Activated naive CD4-positive, alpha-beta T cell treated with anti-CD3 and anti-CD28 coated beads, Interleukin-2, amount 50 U/mL, for 16 hours (primary cell): ENCODE results near the gene JADE2.
"Not testable (repeated sequence)": the region's sequence is repeated elsewhere in the genome, so short reads cannot be mapped to it uniquely, and the experiment has no call there.

Source experiments
- DNase-seq: peaks from one replicate; pipeline ENCODE4 v3.0.0-alpha.2; 2020

The JADE2 gene

GRCh38 chr5:134524826-134525682 lies at the start of gene JADE2:
TSS of gene JADE2 (plus strand) at chr5:134525670. CDS start at chr5:134535858, 10,188 bp downstream.
- peak; percentile 74 for DNase-seq

GRCh38 chr5:134477462-134478245 lies 47.8 kb upstream of the JADE2 start:
- DNase-seq: no peak

DNA sequence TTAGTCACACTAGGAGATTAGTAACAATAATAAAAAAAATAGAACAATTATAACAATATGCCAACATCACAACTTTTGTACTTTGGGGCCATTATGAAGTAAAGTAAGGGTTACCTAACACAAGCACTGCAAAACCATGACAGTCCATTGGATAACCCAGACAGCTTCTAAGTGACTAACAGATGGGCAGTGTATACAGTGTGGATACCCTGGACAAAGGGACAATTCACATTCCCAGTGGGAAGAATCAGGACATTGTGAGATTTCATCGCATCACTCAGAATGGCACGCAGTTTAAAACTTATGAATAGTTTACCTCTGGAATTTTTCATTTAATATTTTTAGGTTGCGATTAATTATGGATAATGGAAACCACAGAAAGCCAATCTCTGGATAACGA lies 45.6 kb upstream of the JADE2 start:
- DNase-seq: no peak

DNA sequence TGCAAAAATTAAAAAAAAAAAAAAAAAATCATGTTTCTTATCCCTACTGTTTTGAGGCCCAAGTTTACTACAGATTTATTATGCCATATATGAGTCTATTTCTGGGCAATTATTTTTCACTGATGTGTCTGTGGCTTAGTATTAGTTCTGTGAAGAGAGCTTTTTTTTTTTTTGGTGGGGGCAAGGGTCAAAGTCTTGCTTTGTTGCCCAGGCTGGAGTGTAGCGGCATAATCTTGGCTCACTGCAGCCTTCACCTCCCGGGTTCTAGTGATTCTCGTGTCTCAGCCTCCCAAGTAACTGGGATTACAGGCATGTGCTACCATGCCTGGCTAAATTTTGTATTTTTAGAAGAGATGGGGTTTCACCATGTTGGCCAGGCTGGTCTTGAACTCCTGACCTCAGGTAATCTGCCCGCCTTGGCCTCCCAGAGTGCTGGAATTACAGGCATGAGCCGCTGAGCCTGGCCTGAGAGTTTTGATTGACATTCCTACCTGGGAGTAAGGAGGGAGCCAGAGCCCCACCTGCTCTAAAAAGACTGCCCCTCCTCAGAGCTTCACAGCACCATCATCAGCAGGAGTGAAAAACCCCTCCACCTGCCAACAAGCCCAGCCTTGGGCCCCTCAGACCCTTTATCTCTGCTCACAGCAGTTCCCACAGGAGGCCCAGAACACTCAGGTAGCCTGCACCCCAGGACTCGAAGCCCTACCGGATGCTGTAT lies 36.1 kb upstream of the JADE2 start:
- no peak for DNase-seq

DNA sequence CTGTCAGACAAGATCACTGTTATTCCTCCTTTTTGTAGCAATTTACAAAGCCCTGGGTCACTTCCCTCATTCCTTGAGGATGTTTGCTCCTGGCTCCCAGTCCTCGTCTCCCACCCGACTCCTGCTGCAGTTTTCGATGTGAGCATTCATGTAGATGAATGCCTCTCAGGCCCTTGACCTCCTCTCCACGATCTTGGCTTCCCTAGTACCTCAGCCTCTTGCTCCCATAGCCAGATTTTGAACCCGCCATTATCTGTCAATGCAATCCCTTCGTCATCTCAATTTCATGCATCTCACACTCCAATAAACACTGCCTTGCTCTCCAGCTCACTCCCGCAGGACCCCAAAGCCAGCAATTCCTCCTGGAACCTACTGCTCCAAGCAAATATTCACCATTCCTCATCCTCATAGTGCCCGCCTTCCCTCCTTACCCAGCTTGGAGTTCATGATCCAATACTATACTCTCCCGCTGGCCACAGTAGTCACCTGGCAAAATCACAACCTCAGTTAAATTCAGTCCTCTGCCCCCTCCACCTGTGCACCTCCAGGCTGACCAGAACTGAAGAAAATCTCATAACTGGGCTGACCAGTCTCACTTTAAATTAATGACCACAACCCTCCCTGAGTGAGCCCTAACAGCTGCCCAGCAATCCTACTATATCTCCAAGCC lies 35.1 kb upstream of the JADE2 start:
- no peak for DNase-seq

GRCh38 chr5:134490925-134491271 lies 34.6 kb upstream of the JADE2 start:
- DNase-seq: no peak

DNA sequence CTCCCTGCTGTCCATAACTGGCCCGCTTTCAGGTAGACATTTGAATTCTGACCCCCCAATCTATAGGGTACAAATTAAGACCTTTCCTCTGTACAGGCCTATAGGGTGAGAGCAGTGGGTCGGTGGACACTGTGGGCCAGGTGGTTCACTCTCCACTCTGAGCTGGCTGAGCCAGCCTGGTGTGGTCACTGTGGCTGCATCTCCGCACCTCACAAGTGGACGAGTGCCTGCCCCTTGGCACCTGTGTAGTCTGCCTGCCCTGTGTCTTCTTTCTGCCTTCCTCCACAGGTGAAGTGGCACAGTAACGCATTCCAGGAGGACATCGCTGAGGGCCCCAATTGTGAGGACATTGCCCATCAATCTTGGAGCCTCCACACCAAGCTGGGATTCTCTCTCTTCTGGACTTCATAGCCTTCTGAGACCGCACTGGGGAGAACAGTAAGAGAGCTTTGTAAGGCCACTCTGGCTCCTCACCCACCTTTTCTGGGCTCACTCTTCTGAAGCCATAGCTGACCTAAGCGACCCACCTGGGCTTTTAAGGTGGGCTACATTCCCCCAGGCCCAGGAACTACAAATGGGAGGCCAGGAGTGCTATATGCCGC lies 33.5 kb upstream of the JADE2 start:
- no peak for DNase-seq

GRCh38 chr5:134492568-134492967 lies 32.9 kb upstream of the JADE2 start:
- DNase-seq: no peak

- DNase-seq: no peak
Observed at GRCh38 chr5:134493461-134494055, 31.9 kb upstream of the JADE2 start.

- no peak for DNase-seq
Observed at GRCh38 chr5:134494780-134495179, 30.7 kb upstream of the JADE2 start.

GRCh38 chr5:134499905-134500304 lies 25.6 kb upstream of the JADE2 start:
- not testable (repeated sequence) for DNase-seq

- DNase-seq: no peak
Observed at GRCh38 chr5:134500699-134501430, 24.6 kb upstream of the JADE2 start.

- no peak for DNase-seq
Observed at GRCh38 chr5:134502259-134502658, 23.2 kb upstream of the JADE2 start.

- DNase-seq: peak; percentile 38
Observed at GRCh38 chr5:134503088-134503936, 22.2 kb upstream of the JADE2 start.

GRCh38 chr5:134503937-134504437 lies 21.5 kb upstream of the JADE2 start:
- DNase-seq: no peak

DNA sequence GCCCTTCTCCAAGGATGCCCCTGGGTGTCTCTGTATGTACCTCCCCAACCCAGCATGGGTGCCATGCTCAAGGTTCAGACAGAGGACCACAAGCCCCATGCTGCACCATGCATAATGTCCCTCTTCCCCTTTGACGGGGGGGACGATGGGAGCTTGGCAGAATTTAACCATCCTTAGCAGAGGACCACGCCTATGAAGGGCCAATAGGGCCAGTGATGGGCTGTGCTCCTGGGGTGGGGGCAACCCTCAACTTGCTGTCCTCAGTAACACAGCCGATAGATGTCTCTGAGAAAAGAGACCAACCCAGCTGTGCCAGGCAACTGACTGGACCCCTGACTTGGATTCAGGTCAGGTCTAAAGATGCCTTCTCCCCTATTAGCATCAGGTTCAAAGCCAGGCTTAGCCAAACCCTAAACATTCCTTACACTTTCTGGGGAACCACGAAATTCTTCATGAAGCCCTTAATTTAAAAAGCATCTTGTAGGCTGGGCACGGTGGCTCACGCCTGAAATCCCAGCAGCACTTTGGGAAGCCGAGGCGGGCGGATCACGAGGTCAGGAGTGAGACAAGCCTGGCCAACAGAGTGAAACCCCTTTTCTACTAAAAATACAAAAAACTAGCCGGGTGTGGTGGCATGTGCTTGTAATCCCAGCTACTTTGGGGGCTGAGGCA lies 20.7 kb upstream of the JADE2 start:
- no peak for DNase-seq

- no peak for DNase-seq
Observed at GRCh38 chr5:134506054-134507039, 19.1 kb upstream of the JADE2 start.

DNA sequence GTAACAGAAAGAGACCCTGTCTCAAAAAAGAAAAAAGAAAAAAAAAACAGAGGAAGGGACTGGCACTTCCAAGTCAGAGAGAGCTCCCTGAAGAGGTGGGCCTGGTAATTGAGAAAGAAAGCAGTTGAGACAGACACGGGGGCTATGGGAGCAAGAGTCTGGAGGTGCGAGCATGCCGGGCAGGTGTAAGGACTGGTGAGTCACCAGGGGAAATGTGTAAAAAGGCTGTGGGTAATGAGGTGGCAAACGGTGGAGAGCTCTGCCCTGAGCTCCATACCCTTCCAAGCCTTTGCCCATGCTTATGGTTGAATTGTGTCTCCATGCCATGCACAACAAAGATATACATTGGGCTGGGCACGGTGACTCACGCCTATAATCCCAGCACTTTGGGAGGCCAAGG lies 18.0 kb upstream of the JADE2 start:
- no peak for DNase-seq
